KMS-11 (cell line): ENCODE results near the gene N4BP2L1.

Experiments used
- H2AFZ ChIP-seq: fragments of 200-600 bp; sonication (generic); 2 replicates; pipeline ENCODE4 v1.6.1; 2016; ENCODE audit warnings: antibody characterized with exemption, mixed run types, low read depth
- H3K27ac ChIP-seq: fragments of 200-600 bp; sonication (generic); 2 replicates; pipeline ENCODE4 v1.6.1; 2016; ENCODE audit warnings: mild to moderate bottlenecking, mixed run types
- H3K27me3 ChIP-seq: fragments of 200-600 bp; sonication (generic); 2 replicates; pipeline ENCODE4 v1.6.1; 2017; ENCODE audit warnings: mild to moderate bottlenecking, low read depth, mixed run types, moderate library complexity; ENCODE audit not compliant: insufficient read depth
- H3K36me3 ChIP-seq: fragments of 200-600 bp; sonication (generic); 2 replicates; pipeline ENCODE4 v1.6.1; 2017; ENCODE audit warnings: mild to moderate bottlenecking, mixed run types; ENCODE audit not compliant: insufficient read depth
- H3K4me1 ChIP-seq: fragments of 200-600 bp; sonication (generic); 2 replicates; pipeline ENCODE4 v1.6.1; 2016; ENCODE audit warnings: mild to moderate bottlenecking, low read depth, mixed run types; ENCODE audit not compliant: poor library complexity, severe bottlenecking
- H3K4me2 ChIP-seq: fragments of 200-600 bp; sonication (generic); 2 replicates; pipeline ENCODE4 v1.7.0; 2016; ENCODE audit warnings: mild to moderate bottlenecking, mixed run types
- H3K4me3 ChIP-seq: fragments of 200-600 bp; sonication (generic); IDR thresholded peaks from 2 replicates; pipeline ENCODE4 v1.6.1; 2017; ENCODE audit warnings: low read depth, low read length, mixed read lengths; ENCODE audit not compliant: insufficient read depth
- H3K79me2 ChIP-seq: fragments of 200-600 bp; sonication (generic); 2 replicates; pipeline ENCODE4 v1.6.1; 2016; ENCODE audit warnings: low read depth, mixed run types; ENCODE audit not compliant: insufficient read depth
- H3K9ac ChIP-seq: fragments of 200-600 bp; sonication (generic); 2 replicates; pipeline ENCODE4 v1.6.1; 2016; ENCODE audit warnings: mild to moderate bottlenecking, mixed run types
- H4K20me1 ChIP-seq: fragments of 200-600 bp; sonication (generic); 2 replicates; pipeline ENCODE4 v1.6.1; 2016; ENCODE audit warnings: mild to moderate bottlenecking, mixed run types; ENCODE audit not compliant: insufficient read depth
- CTCF ChIP-seq: fragments of 200-600 bp; sonication (generic); conservative IDR thresholded peaks from 2 replicates; pipeline ENCODE4 v1.6.1; 2017; ENCODE audit warnings: low read depth, mild to moderate bottlenecking, antibody characterized with exemption, low read length, moderate library complexity, mixed read lengths

N4BP2L1 gene

GRCh38 chr13:32456591-32456990 lies 28.7 kb upstream of the N4BP2L1 start:
- Histone ChIP-seq H3K4me2 (no peak overlapping the region), H3K79me2 (no peaks in the 10 kb centered on the region), H4K20me1 (no peaks in the 10 kb centered on the region), H3K4me1 (no peaks in the 10 kb centered on the region), H3K27ac (no peak overlapping the region), H3K27me3 (no peaks in the 10 kb centered on the region), H3K4me3 (no peak overlapping the region), H3K36me3 (no peaks in the 10 kb centered on the region), H3K9ac (no peak overlapping the region), H2AFZ (no peak overlapping the region)
- TF ChIP-seq CTCF, result no peak

- no peak overlapping the region for H3K4me3 ChIP-seq
Observed at GRCh38 chr13:32455594-32455903, 27.6 kb upstream of the N4BP2L1 start.

GRCh38 chr13:32454886-32455593 lies 27.1 kb upstream of the N4BP2L1 start:
- H3K27me3 ChIP-seq, result no peaks in the 10 kb centered on the region
- no peak overlapping the region for H3K4me3 ChIP-seq
- H3K9ac ChIP-seq, result no peak overlapping the region
- H3K27ac ChIP-seq, result no peak overlapping the region
- H3K4me1 ChIP-seq, result no peaks in the 10 kb centered on the region
- no peak for TF ChIP-seq CTCF
- no peak overlapping the region for H3K4me2 ChIP-seq
- no peaks in the 10 kb centered on the region for H4K20me1 ChIP-seq
- no peak overlapping the region for H2AFZ ChIP-seq
- no peaks in the 10 kb centered on the region for H3K36me3 ChIP-seq
- H3K79me2 ChIP-seq, result no peaks in the 10 kb centered on the region

More at GRCh38 chr13:32455594-32455903, 27.6 kb upstream of the N4BP2L1 start:
- Histone ChIP-seq H3K4me2 (no peak overlapping the region), H3K9ac (no peak overlapping the region), H3K79me2 (no peaks in the 10 kb centered on the region), H2AFZ (no peak overlapping the region), H3K27ac (no peak overlapping the region), H3K36me3 (no peaks in the 10 kb centered on the region), H3K27me3 (no peaks in the 10 kb centered on the region), H3K4me1 (no peaks in the 10 kb centered on the region), H4K20me1 (no peaks in the 10 kb centered on the region)
- TF ChIP-seq CTCF, result no peak

GRCh38 chr13:32453981-32454380 lies 26.1 kb upstream of the N4BP2L1 start:
- no peak overlapping the region for H3K9ac ChIP-seq
- no peak overlapping the region for H3K4me3 ChIP-seq

More at GRCh38 chr13:32453981-32454380, 26.1 kb upstream of the N4BP2L1 start:
- Histone ChIP-seq H2AFZ (no peak overlapping the region), H3K4me1 (no peaks in the 10 kb centered on the region), H3K79me2 (no peaks in the 10 kb centered on the region), H3K27me3 (no peaks in the 10 kb centered on the region), H3K36me3 (no peaks in the 10 kb centered on the region), H3K4me2 (no peak overlapping the region), H3K27ac (no peak overlapping the region), H4K20me1 (no peaks in the 10 kb centered on the region)
- TF ChIP-seq CTCF, result no peak
